Keratinocyte (primary cell): ENCODE measurements around the gene JPH2. TPM values are rescaled to one million over a fixed set of nuclear protein-coding genes. Genes with fewer than 3 reads are reported as not detected.

ENCODE experiments used
- DNase-seq: peaks from one replicate; pipeline ENCODE4 v3.0.0-alpha.2; 2011; ENCODE audit warnings: low read depth, missing footprints, low spot score
- FAIRE-seq: peaks from 2 replicates; lab custom pipeline; 2011; peaks lifted over from hg19 to GRCh38; lab: Jason Lieb, UNC
- H2AFZ ChIP-seq: 2 replicates; pipeline ENCODE4 v1.6.0; 2012; ENCODE audit warnings: low read length, control low read depth, inconsistent platforms; ENCODE audit not compliant: control insufficient read depth
- H3K27ac ChIP-seq: 2 replicates; pipeline ENCODE4 v1.5.1; 2011; ENCODE audit warnings: low read length; ENCODE audit not compliant: control insufficient read depth, insufficient read depth
- H3K27me3 ChIP-seq: 3 replicates; pipeline ENCODE4 v1.6.0; 2011; ENCODE audit warnings: low read length; ENCODE audit not compliant: control insufficient read depth, insufficient read depth; ENCODE audit errors: extremely low read depth
- H3K36me3 ChIP-seq, 2 experiments: 2 replicates in 1 of 2; 3 replicates in 1 of 2; pipeline ENCODE4 v1.5.1; 2011; ENCODE audit warnings: low read length in 2 of 2, mild to moderate bottlenecking in 1 of 2; ENCODE audit not compliant: control insufficient read depth in 2 of 2, insufficient read depth in 2 of 2; ENCODE audit errors: extremely low read depth in 1 of 2
- H3K4me1 ChIP-seq: 3 replicates; pipeline ENCODE4 v1.5.1; 2011; ENCODE audit warnings: low read length; ENCODE audit not compliant: control insufficient read depth, insufficient read depth; ENCODE audit errors: extremely low read depth
- H3K4me2 ChIP-seq: 3 replicates; pipeline ENCODE4 v1.6.0; 2011; ENCODE audit warnings: low read depth, low read length; ENCODE audit not compliant: control insufficient read depth, insufficient read depth; ENCODE audit errors: extremely low read depth
- H3K4me3 ChIP-seq, 3 experiments: fragments of 200-600 bp in 1 of 3; sonication (generic) in 1 of 3; 2 replicates in 2 of 3; 3 replicates in 1 of 3; pipeline ENCODE4 v1.5.1; 2011 to 2016; ENCODE audit warnings: low read length in 3 of 3, mild to moderate bottlenecking in 3 of 3, control low read depth in 2 of 3, inconsistent platforms in 1 of 3, low read depth in 1 of 3, mixed read lengths in 1 of 3, mixed run types in 1 of 3, moderate library complexity in 1 of 3; ENCODE audit not compliant: control insufficient read depth in 2 of 3, insufficient read depth in 2 of 3; ENCODE audit errors: extremely low read depth in 1 of 3
- H3K79me2 ChIP-seq: 2 replicates; pipeline ENCODE4 v1.6.0; 2012; ENCODE audit warnings: low read length; ENCODE audit not compliant: control insufficient read depth, insufficient read depth
- H3K9ac ChIP-seq: 3 replicates; pipeline ENCODE4 v1.6.0; 2011; ENCODE audit warnings: low read length; ENCODE audit not compliant: control insufficient read depth, insufficient read depth; ENCODE audit errors: extremely low read depth
- H3K9me1 ChIP-seq: 3 replicates; pipeline ENCODE4 v1.6.0; 2011; ENCODE audit warnings: low read length; ENCODE audit not compliant: control insufficient read depth, insufficient read depth; ENCODE audit errors: extremely low read depth
- H3K9me3 ChIP-seq: 2 replicates; pipeline ENCODE4 v1.5.1; 2012; ENCODE audit warnings: low read depth, low read length; ENCODE audit not compliant: control insufficient read depth
- H4K20me1 ChIP-seq: 3 replicates; pipeline ENCODE4 v1.6.0; 2011; ENCODE audit warnings: low read length; ENCODE audit not compliant: control insufficient read depth, insufficient read depth; ENCODE audit errors: extremely low read depth
- EZH2 ChIP-seq: IDR thresholded peaks from one replicate; pipeline ENCODE4 v1.6.1; 2012; ENCODE audit warnings: inconsistent platforms, mild to moderate bottlenecking, low read length, moderate library complexity
- dilution Hi-C: fragments of 300-500 bp; cut with MboI; formaldehyde crosslinking; loops from one replicate; pipeline ENCODE4 v1.7.0; 2020; ENCODE audit warnings: low sequenced_read_pairs; ENCODE audit not compliant: extremely low pct_ligation_motif_present
- polyA plus RNA-seq, 5 experiments: library from polyadenylated mRNA; depleted of rRNA in 3 of 5; stranded (reverse) in 3 of 5; stranded (forward) in 1 of 5; unstranded in 1 of 5; fragments of >200 nt; gene quantifications; 1 replicate in 1 of 5; 2 replicates in 3 of 5; 3 replicates in 1 of 5; pipeline versions ENCODE4 v1.2.1 to v1.2.3, GENCODE V29; 2011 to 2012; ENCODE audit warnings: missing spikeins in 2 of 5, low read depth in 1 of 5, low replicate concordance in 1 of 5
- TF ChIP-seq, protein P1 (sequence below), 3 experiments: IDR thresholded peaks in 1 of 3; conservative IDR thresholded peaks in 1 of 3; optimal IDR thresholded peaks in 1 of 3; 2 replicates in 2 of 3; 3 replicates in 1 of 3; pipeline versions ENCODE3 to v1.5.1; 2011; ENCODE audit warnings: low read length in 3 of 3, mild to moderate bottlenecking in 3 of 3, moderate library complexity in 2 of 3, control low read depth in 1 of 3, inconsistent platforms in 1 of 3; ENCODE audit not compliant: insufficient read depth in 2 of 3; ENCODE audit errors: extremely low read depth in 1 of 3

JPH2 gene
- polyA plus RNA-seq, 1 donor (not counting 4 experiments of a cell fraction or from before 2014, with no cell fraction given), result 2.5 TPM

DNA sequence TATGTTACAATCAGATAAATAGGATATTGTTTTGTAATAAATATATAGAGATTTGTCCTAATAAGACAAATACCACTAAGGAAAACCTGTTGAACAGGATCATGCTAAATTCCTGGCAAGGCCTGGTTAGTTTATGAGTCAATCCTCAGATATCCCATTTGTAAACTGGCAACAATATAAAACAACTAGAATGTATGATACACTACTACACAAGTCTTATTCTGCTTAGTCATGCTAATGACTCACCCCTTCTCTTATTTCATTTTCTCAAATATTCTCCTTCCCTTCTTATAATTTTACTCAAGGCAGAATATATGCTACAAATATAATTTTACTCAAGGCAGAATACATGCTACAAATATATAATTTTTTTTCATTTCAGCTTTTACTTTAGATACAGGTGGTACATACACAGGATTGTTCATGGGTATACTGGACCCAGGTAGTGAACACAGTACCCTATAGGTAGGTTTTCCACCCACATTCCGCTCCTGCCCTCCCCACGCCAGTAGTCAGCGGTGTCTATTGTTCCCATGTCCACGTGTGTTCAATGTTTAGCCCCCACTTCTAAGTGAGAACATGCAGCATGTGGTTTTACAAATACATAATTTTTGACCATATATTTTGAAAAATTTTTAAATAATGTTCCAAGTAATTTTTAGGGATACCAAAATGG lies 17.3 kb upstream of the JPH2 start:
- Histone ChIP-seq H3K27ac (peak overlapping the region; percentile 91), H4K20me1 (no peaks in the 10 kb centered on the region), H3K4me1 (peaks cover 40% of the 10 kb centered on the region), H3K9ac (peak overlapping the region; percentile 38), H3K9me1 (no peaks in the 10 kb centered on the region), H3K9me3 (no peaks in the 10 kb centered on the region), H3K79me2 (peaks cover 68% of the 10 kb centered on the region), H3K27me3 (no peaks in the 10 kb centered on the region), H3K4me3 (peak overlapping the region in 2 of 3 experiments; percentile 29 to 40), H3K36me3 (peaks cover 12 to 35% of the 10 kb centered on the region in 2 experiments), H3K4me2 (peak overlapping the region; percentile 89), H2AFZ (no peak overlapping the region)
- DNase-seq (peak; percentile 79), FAIRE-seq (peak; percentile 95)
- dilution Hi-C loops, result no loop called here
- TF ChIP-seq, protein P1, sequence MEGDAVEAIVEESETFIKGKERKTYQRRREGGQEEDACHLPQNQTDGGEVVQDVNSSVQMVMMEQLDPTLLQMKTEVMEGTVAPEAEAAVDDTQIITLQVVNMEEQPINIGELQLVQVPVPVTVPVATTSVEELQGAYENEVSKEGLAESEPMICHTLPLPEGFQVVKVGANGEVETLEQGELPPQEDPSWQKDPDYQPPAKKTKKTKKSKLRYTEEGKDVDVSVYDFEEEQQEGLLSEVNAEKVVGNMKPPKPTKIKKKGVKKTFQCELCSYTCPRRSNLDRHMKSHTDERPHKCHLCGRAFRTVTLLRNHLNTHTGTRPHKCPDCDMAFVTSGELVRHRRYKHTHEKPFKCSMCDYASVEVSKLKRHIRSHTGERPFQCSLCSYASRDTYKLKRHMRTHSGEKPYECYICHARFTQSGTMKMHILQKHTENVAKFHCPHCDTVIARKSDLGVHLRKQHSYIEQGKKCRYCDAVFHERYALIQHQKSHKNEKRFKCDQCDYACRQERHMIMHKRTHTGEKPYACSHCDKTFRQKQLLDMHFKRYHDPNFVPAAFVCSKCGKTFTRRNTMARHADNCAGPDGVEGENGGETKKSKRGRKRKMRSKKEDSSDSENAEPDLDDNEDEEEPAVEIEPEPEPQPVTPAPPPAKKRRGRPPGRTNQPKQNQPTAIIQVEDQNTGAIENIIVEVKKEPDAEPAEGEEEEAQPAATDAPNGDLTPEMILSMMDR (optimal IDR thresholded peaks at IDR 0.05 in 1 of 3, IDR thresholded peaks at IDR 0.05 in 1 of 3, conservative IDR thresholded peaks at IDR 0.05 in 1 of 3; ENCODE audit: extremely low read depth in 1 of 3, insufficient read depth in 2 of 3, low read length in 3 of 3), result no peak
- TF ChIP-seq EZH2, result no peak

DNA sequence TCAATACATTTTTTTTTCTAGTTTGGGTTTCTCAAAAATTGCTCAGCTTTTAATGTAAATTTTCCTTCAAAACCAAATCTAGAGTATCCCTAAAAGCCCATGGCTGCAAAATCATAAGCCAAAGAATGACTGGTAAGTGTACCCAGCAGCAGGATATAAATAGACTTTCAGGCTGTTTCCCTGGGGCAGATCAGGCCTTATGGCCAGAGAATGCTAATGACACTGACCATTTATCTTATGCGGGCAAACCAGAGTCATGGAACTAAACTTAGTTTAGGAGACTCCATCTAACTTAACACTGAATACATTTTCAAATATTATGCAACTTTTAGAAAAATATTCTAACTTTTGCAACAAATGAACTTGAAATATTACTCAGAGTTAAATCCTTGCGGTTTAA lies 16.2 kb upstream of the JPH2 start:
- Histone ChIP-seq H3K27ac (no peak overlapping the region), H3K9ac (no peak overlapping the region), H4K20me1 (no peaks in the 10 kb centered on the region), H3K4me2 (peak overlapping the region; percentile 17), H3K9me1 (no peaks in the 10 kb centered on the region), H3K4me1 (peaks cover 40% of the 10 kb centered on the region), H3K9me3 (no peaks in the 10 kb centered on the region), H3K36me3 (peaks cover 12 to 36% of the 10 kb centered on the region in 2 experiments), H3K4me3 (no peak overlapping the region), H3K27me3 (no peaks in the 10 kb centered on the region), H2AFZ (no peak overlapping the region), H3K79me2 (peaks cover 60% of the 10 kb centered on the region)
- dilution Hi-C loops, result no loop called here
- DNase-seq (no peak), FAIRE-seq (no peak)
- TF ChIP-seq, protein P1 (optimal IDR thresholded peaks at IDR 0.05 in 1 of 3, IDR thresholded peaks at IDR 0.05 in 1 of 3, conservative IDR thresholded peaks at IDR 0.05 in 1 of 3; ENCODE audit: extremely low read depth in 1 of 3, insufficient read depth in 2 of 3, low read length in 3 of 3), result no peak
- no peak for TF ChIP-seq EZH2
